ENCODE data around the gene STAMBPL1. TPM values are rescaled to one million over a fixed set of nuclear protein-coding genes. Genes with fewer than 3 reads are reported as not detected.

Gene STAMBPL1
- total and polyA plus RNA-seq, 8 donors = 1.2 to 3.5 (median 2.3) TPM

GRCh38 chr10:88915781-88916180 is 35.7 kb downstream of the STAMBPL1 start:
- H3K4me1 ChIP-seq = no peaks in the 10 kb centered on the region
- ATAC-seq = no peak
- H3K27me3 ChIP-seq = no peaks in the 10 kb centered on the region
- no peak overlapping the region for H3K27ac ChIP-seq
- DNase-seq = no peak
- H3K36me3 ChIP-seq = no peaks in the 10 kb centered on the region
- no peaks in the 10 kb centered on the region for H3K9me3 ChIP-seq
- TF ChIP-seq CTCF (IDR thresholded peaks at IDR 0.05) = no peak
- no peak for FAIRE-seq
- intact Hi-C loops (cut with DNase I) = no loop called here
- 90 to 94% methylated on average over 2 of the region's 2 CpGs for WGBS, 2 donors
- no peak overlapping the region for H3K4me3 ChIP-seq

- no peaks in the 10 kb centered on the region for H3K27me3 ChIP-seq
- intact Hi-C loops (cut with DNase I) = no loop called here
- ATAC-seq (no peak), DNase-seq (no peak), FAIRE-seq (no peak)
- H3K27ac ChIP-seq = no peak overlapping the region
- no peaks in the 10 kb centered on the region for H3K9me3 ChIP-seq
- TF ChIP-seq CTCF (IDR thresholded peaks at IDR 0.05) = no peak
- H3K4me1 ChIP-seq = no peaks in the 10 kb centered on the region
- no peak overlapping the region for H3K4me3 ChIP-seq
- H3K36me3 ChIP-seq = no peaks in the 10 kb centered on the region
Observed at GRCh38 chr10:88916231-88916630, 36.2 kb downstream of the STAMBPL1 start.

GRCh38 chr10:88916986-88917385 is 36.9 kb downstream of the STAMBPL1 start:
- H3K36me3 ChIP-seq = no peaks in the 10 kb centered on the region
- FAIRE-seq (no peak), ATAC-seq (no peak), DNase-seq (no peak)
- H3K27ac ChIP-seq = no peak overlapping the region
- WGBS, 2 donors = 84 to 93% methylated on average over 3 of the region's 3 CpGs
- H3K9me3 ChIP-seq = no peaks in the 10 kb centered on the region
- no peaks in the 10 kb centered on the region for H3K4me1 ChIP-seq
- no peak overlapping the region for H3K4me3 ChIP-seq
- H3K27me3 ChIP-seq = no peaks in the 10 kb centered on the region
- no peak for TF ChIP-seq CTCF (IDR thresholded peaks at IDR 0.05)
- intact Hi-C loops (cut with DNase I) = no loop called here

GRCh38 chr10:88918191-88918905 is 38.3 kb downstream of the STAMBPL1 start:
- no peak for TF ChIP-seq CTCF (IDR thresholded peaks at IDR 0.05)
- FAIRE-seq = no peak

GRCh38 chr10:88919041-88919440 is 39.0 kb downstream of the STAMBPL1 start:
- H3K27me3 ChIP-seq = no peaks in the 10 kb centered on the region
- no peaks in the 10 kb centered on the region for H3K4me1 ChIP-seq
- no peak for ATAC-seq
- H3K9me3 ChIP-seq = no peaks in the 10 kb centered on the region
- DNase-seq = no peak
- intact Hi-C loops (cut with DNase I) = no loop called here
- H3K4me3 ChIP-seq = no peak overlapping the region
- H3K36me3 ChIP-seq = no peaks in the 10 kb centered on the region
- WGBS, 2 donors = 78 to 81% methylated on average over 1 of the region's 1 CpG
- TF ChIP-seq CTCF (IDR thresholded peaks at IDR 0.05) = no peak
- no peak overlapping the region for H3K27ac ChIP-seq
- FAIRE-seq = no peak

More at GRCh38 chr10:88918191-88918905, 38.3 kb downstream of the STAMBPL1 start:
- H3K27ac ChIP-seq = no peak overlapping the region
- 92 to 97% methylated on average over 3 of the region's 3 CpGs for WGBS, 2 donors
- no peaks in the 10 kb centered on the region for H3K36me3 ChIP-seq
- no peak overlapping the region for H3K4me3 ChIP-seq
- DNase-seq (no peak), ATAC-seq (no peak)
- intact Hi-C loops (cut with DNase I) = no loop called here
- H3K4me1 ChIP-seq = no peaks in the 10 kb centered on the region
- H3K9me3 ChIP-seq = no peaks in the 10 kb centered on the region
- no peaks in the 10 kb centered on the region for H3K27me3 ChIP-seq

Measured in pancreas (tissue), 10 donors.